Activated T-cell treated with anti-CD3 and anti-CD28 coated beads for 4 hours (primary cell): ENCODE results near the gene LHX5.

ENCODE experiments used
- DNase-seq: peaks from one replicate; pipeline ENCODE4 v3.0.0-alpha.2; 2020

The LHX5 gene

GRCh38 chr12:113477171-113477841, 5.6 kb upstream of the LHX5 start:
- no peak for DNase-seq

- no peak for DNase-seq
Observed at GRCh38 chr12:113476176-113476986, 4.7 kb upstream of the LHX5 start.

DNA sequence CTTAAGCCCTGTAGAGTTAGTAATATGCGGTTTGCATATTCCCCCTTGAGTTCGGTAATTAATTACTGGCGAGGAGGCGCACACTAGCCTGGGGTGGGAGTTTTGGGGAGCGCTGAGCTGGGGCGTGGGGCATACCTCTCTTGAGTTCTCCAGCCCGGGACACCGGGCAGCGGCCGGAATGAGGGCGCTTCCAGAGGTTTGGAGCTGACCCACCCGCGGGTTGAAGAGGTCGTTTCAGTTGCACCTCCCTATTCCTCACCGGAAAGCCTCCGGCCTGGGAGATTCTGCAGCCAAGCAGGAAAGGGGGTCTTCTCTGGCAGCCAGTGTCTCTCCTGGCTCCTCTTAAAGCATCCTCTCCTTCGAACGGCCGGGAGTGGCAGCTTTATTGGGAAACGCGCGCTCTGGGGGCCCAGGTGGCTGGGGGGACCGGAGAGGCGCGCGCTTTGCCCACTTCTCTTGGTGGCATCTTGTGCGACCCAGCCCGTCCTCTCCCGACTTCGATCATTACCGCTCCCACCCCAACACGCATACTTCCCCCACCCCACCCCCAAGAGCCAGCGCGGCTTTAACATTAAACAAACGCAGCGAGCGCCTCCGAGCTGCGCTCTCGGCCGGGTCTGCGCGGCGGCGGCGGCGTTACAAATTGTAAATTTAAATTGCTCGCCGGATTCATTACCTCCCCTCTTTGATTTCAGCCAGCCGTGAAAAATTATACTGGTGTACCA, 3.9 kb upstream of the LHX5 start:
- DNase-seq: no peak

- no peak for DNase-seq
Observed at GRCh38 chr12:113474635-113475436, 3.2 kb upstream of the LHX5 start.

DNA sequence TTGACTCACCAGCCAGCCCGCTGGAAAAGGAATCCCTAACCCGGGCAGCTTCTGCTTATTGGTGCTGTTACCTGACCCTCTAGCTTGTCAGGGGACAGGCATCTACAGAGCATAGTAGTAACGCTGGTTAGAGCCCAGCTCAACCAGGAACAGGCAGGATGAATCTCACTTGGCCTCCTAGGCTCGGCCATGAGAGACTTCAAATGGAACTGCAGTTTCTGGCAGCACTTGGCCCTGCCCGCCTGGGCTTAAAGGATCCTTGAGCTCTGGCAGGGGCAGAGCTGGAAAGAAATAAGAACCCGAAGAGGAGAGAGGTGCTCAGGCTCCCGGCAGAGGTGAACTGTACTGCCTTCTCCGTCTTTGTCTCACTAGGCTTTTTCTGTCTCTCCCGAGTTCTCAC, 2.3 kb upstream of the LHX5 start:
- DNase-seq: no peak

DNA sequence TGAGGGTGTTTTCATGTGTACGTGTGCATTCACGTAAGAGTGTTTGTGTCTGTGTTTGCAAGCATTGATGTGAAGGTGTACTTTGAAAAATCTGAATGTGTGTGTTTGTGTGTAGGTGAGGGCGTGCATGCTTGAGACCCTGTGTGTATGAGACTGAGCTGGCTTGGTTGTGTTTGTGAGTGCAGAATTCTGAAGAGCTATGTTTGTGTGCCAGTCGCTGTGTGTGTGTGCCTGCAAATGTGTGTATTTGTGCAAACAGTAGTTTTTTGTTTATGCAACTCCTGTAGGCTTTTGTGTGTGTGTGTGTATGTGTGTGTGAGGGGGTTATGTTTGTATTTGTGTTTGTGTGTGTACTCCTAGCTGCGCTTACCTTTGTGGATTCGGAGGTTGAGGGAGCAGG, 1.7 kb upstream of the LHX5 start:
- no peak for DNase-seq

GRCh38 chr12:113472191-113473121, 785 bp upstream of the LHX5 start:
- DNase-seq: no peak

GRCh38 chr12:113470871-113471618, 626 bp downstream of the LHX5 start:
- DNase-seq: no peak

- no peak for DNase-seq
Observed at GRCh38 chr12:113469949-113470743, 1.5 kb downstream of the LHX5 start.

- DNase-seq: no peak
Observed at GRCh38 chr12:113469224-113469948, 2.3 kb downstream of the LHX5 start.

DNA sequence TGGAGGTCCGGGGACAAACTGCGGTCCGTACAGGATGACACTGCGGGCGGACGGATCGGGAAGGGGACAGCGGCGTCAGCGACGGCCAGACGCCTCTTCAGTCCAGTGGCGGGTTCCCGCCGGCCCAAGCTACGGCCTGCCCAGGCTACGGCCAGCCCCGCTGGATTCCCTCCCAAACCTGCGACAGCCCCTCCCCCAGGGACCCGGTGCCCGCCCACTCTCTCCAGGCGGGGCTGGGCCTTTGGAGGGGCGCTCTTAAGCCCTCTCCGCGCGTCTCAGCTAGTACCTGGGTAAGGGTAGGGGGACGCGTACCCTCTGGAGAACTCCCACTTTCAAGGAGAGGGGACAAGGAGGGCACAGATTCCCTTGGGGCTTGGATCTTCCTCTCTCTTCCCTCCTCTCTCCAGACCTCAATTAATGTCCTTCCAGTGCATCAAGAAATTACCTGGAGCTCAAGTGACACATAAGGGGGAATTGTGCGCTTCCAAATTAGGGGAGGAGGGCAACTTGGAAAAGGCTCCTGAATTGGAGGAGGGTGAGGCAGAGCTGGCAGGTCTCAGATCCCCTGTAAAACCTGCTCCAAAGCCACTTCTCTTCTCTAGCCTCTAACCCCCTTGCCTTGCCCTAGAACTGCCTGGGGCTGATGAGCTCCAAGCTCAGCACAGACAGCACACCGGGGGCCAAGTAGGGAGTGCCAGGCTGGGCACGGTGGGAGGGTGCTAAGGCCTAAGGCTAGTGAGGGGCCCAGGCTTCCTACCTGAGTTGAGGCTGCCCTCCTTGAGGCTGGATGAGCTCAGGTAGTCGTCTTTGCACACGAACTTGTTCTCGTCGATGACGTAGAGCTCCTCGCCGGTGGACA, 3.1 kb downstream of the LHX5 start:
- DNase-seq: no peak

GRCh38 chr12:113467502-113468364, 3.9 kb downstream of the LHX5 start:
- no peak for DNase-seq

DNA sequence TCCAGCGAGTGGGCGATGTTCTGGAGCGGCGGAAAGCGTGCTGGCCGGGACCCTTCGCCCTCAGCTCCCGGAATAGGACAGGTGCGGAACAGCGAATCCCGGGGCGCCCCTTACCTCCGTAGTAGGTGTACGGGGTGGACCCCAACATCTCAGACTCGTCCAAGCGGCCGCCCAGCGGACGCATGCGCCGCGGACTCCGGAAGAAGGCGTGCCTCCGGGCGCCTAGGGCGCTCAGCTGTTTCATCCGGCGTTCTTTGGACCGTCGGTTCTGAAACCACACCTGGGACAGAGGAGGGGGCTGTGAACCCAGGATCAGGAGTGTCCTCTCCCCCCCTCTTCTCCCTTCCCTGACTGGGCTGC, 4.5 kb downstream of the LHX5 start:
- no peak for DNase-seq

GRCh38 chr12:113466454-113467141, 5.1 kb downstream of the LHX5 start:
- no peak for DNase-seq

- DNase-seq: no peak
Observed at GRCh38 chr12:113465808-113466453, 5.7 kb downstream of the LHX5 start.
